Osteoblast (primary cell): ENCODE results near the gene SLC6A17. TPM values are rescaled to one million over a fixed set of nuclear protein-coding genes. Genes with fewer than 3 reads are reported as not detected.

Source experiments
- DNase-seq: peaks from one replicate; pipeline ENCODE4 v3.0.0; 2011; ENCODE audit warnings: low spot score, mixed read lengths; ENCODE audit not compliant: insufficient read length; ENCODE audit errors: missing footprints
- H2AFZ ChIP-seq: 2 replicates; pipeline ENCODE4 v1.6.0; 2011; ENCODE audit warnings: mild to moderate bottlenecking, low read length
- H3K27ac ChIP-seq: 2 replicates; pipeline ENCODE4 v1.5.1; 2011; ENCODE audit warnings: mild to moderate bottlenecking, low read depth, low read length, moderate library complexity
- H3K27me3 ChIP-seq: 2 replicates; pipeline ENCODE4 v1.6.0; 2012; ENCODE audit warnings: mild to moderate bottlenecking, control low read depth, inconsistent platforms, low read length, moderate library complexity; ENCODE audit not compliant: insufficient read depth
- H3K36me3 ChIP-seq: 2 replicates; pipeline ENCODE4 v1.5.1; 2011; ENCODE audit warnings: mild to moderate bottlenecking, low read length, control low read depth, moderate library complexity; ENCODE audit not compliant: insufficient read depth
- H3K4me1 ChIP-seq: 2 replicates; pipeline ENCODE4 v1.5.1; 2011; ENCODE audit warnings: mild to moderate bottlenecking, low read length, control low read depth, moderate library complexity; ENCODE audit not compliant: insufficient read depth
- H3K4me2 ChIP-seq: 2 replicates; pipeline ENCODE4 v1.6.0; 2011; ENCODE audit warnings: mild to moderate bottlenecking, low read length; ENCODE audit not compliant: insufficient read depth
- H3K4me3 ChIP-seq: fragments of 200-600 bp; sonication (generic); 3 replicates; pipeline ENCODE4 v1.5.1; 2012; ENCODE audit warnings: mild to moderate bottlenecking, low read length, inconsistent platforms; ENCODE audit not compliant: insufficient read depth
- H3K79me2 ChIP-seq: 2 replicates; pipeline ENCODE4 v1.6.0; 2012; ENCODE audit warnings: mild to moderate bottlenecking, low read length, control low read depth, inconsistent platforms; ENCODE audit not compliant: insufficient read depth
- H3K9me3 ChIP-seq: 2 replicates; pipeline ENCODE4 v1.5.1; 2011; ENCODE audit warnings: low read depth, low read length, control low read depth
- H4K20me1 ChIP-seq: 2 replicates; pipeline ENCODE4 v1.6.0; 2012; ENCODE audit warnings: mild to moderate bottlenecking, low read length, control low read depth; ENCODE audit not compliant: insufficient read depth
- total RNA-seq: library from RNA; depleted of rRNA; stranded (reverse); fragments of >200 nt; gene quantifications from 2 replicates; pipeline ENCODE4 v1.2.3, GENCODE V29; 2012
- TF ChIP-seq, protein P1 (sequence below): IDR thresholded peaks from 2 replicates; pipeline ENCODE4 v1.5.1; 2011; ENCODE audit warnings: mild to moderate bottlenecking, low read depth, low read length, moderate library complexity; ENCODE audit errors: extremely low read depth

Gene SLC6A17
- total RNA-seq, 1 donor, result under 0.01 TPM

DNA sequence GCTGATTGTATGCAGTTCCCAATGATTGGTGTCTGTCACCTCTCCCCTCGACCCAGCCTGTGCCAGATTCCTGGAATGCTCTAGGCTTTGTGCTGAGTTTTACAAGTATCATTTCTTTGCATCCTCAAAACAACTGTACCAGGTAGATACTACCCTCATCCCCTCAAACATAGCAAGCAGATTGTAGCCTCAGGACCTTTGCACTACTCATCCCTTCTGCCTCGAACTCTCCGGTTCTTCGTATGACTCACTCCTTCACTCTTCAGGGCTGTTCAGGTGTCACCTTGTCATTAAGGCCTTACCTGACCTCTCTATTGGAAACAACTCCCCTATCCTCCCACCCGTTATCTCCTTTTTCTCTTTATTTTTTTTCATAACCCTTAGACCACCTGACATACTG, 67.8 kb downstream of the SLC6A17 start:
- Histone ChIP-seq H3K36me3 (peaks cover 2% of the 10 kb centered on the region), H3K27ac (no peak overlapping the region), H3K4me1 (no peaks in the 10 kb centered on the region), H2AFZ (no peak overlapping the region), H3K79me2 (no peaks in the 10 kb centered on the region), H4K20me1 (no peaks in the 10 kb centered on the region), H3K9me3 (no peaks in the 10 kb centered on the region), H3K4me3 (no peak overlapping the region), H3K4me2 (no peak overlapping the region), H3K27me3 (no peaks in the 10 kb centered on the region)
- DNase-seq, result peak; percentile 39
- TF ChIP-seq, protein P1, sequence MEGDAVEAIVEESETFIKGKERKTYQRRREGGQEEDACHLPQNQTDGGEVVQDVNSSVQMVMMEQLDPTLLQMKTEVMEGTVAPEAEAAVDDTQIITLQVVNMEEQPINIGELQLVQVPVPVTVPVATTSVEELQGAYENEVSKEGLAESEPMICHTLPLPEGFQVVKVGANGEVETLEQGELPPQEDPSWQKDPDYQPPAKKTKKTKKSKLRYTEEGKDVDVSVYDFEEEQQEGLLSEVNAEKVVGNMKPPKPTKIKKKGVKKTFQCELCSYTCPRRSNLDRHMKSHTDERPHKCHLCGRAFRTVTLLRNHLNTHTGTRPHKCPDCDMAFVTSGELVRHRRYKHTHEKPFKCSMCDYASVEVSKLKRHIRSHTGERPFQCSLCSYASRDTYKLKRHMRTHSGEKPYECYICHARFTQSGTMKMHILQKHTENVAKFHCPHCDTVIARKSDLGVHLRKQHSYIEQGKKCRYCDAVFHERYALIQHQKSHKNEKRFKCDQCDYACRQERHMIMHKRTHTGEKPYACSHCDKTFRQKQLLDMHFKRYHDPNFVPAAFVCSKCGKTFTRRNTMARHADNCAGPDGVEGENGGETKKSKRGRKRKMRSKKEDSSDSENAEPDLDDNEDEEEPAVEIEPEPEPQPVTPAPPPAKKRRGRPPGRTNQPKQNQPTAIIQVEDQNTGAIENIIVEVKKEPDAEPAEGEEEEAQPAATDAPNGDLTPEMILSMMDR, result no peak

DNA sequence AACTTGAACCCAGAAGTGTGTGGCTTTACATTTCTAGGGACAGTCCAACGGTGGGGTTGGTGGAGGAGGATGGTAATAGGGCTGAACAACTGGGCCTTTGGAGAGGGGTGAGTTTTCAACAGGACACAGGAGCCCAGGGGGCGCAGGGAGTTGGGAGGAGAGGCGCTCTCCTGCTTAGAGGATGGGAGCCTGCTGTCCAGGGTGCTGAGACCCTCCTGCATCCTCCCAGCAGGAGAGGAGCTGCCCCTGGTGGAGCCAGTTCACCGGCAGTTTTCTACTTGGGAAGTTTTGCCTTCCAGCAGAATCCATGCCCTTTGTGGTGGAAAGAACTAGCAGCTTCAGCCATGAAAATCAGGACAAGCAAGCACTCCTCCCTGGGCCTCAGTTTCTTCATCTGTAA, 68.4 kb downstream of the SLC6A17 start:
- Histone ChIP-seq H2AFZ (no peak overlapping the region), H3K36me3 (peaks cover 5% of the 10 kb centered on the region), H4K20me1 (no peaks in the 10 kb centered on the region), H3K4me3 (no peak overlapping the region), H3K79me2 (no peaks in the 10 kb centered on the region), H3K27ac (no peak overlapping the region), H3K9me3 (no peaks in the 10 kb centered on the region), H3K4me2 (no peak overlapping the region), H3K4me1 (no peaks in the 10 kb centered on the region), H3K27me3 (no peaks in the 10 kb centered on the region)
- peak; percentile 85 for DNase-seq
- TF ChIP-seq, protein P1, result no peak

DNA sequence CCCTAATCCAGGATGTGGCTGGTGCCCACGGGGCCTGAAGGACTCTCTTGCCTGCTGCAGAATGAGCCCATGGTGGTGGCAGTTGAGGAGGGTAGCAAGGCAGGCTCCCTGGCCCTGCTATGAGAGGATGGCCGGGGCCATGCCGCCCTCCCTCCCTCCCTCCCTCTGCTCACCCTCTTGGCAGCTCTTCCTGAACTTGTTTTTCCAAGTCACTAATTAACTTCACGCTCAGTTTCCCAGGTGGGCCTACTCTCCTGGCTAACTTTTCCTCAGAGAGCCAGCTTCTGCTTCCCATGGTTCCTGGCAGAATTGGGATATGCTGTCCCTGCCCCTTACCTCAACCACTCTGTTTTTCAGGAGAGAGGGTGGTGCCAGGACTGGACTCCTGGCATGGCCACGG, 70.0 kb downstream of the SLC6A17 start:
- no peak overlapping the region for H2AFZ ChIP-seq
- H3K79me2 ChIP-seq, result no peaks in the 10 kb centered on the region
- H3K4me2 ChIP-seq, result no peak overlapping the region
- H3K36me3 ChIP-seq, result peaks cover 6% of the 10 kb centered on the region
- no peak overlapping the region for H3K4me3 ChIP-seq
- H3K9me3 ChIP-seq, result no peaks in the 10 kb centered on the region
- no peaks in the 10 kb centered on the region for H4K20me1 ChIP-seq
- H3K27me3 ChIP-seq, result no peaks in the 10 kb centered on the region
- no peaks in the 10 kb centered on the region for H3K4me1 ChIP-seq
- TF ChIP-seq, protein P1, result no peak
- peak; percentile 2 for DNase-seq
- H3K27ac ChIP-seq, result no peak overlapping the region

DNA sequence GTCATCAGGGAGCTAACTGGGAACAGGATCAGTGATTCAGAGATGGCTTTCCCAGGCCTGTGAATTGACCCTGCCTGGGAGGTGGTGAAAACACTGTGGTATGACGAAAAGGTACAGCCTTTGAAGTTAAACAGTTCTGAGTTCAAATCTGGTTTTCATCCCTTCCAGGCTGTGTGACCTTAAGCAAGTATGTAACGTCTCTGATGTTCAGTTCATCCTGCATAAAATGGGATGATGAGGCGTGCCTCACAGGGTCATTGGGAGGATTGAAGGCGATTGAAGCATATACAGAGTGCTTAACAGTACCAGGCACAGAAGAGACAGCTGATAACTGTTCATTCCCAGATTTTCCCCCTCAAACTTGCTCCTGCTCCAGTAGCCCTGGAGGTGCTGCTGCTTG, 70.8 kb downstream of the SLC6A17 start:
- H3K36me3 ChIP-seq, result peaks cover 6% of the 10 kb centered on the region
- H3K9me3 ChIP-seq, result no peaks in the 10 kb centered on the region
- no peaks in the 10 kb centered on the region for H3K27me3 ChIP-seq
- no peak overlapping the region for H3K4me3 ChIP-seq
- H3K79me2 ChIP-seq, result no peaks in the 10 kb centered on the region
- TF ChIP-seq, protein P1, result no peak
- H4K20me1 ChIP-seq, result no peaks in the 10 kb centered on the region
- no peak for DNase-seq
- no peak overlapping the region for H2AFZ ChIP-seq
- no peak overlapping the region for H3K4me2 ChIP-seq
- H3K4me1 ChIP-seq, result no peaks in the 10 kb centered on the region
- H3K27ac ChIP-seq, result no peak overlapping the region
